GM18907 (cell line): ENCODE results near the gene TUNAR.

ENCODE experiments used
- ATAC-seq: cut with Tn5 transposase; IDR thresholded peaks from one replicate; pipeline ENCODE4 v1.9.1; 2021; ENCODE audit warnings: mild to moderate bottlenecking, moderate library complexity; ENCODE audit not compliant: unreplicated experiment

Gene TUNAR

DNA sequence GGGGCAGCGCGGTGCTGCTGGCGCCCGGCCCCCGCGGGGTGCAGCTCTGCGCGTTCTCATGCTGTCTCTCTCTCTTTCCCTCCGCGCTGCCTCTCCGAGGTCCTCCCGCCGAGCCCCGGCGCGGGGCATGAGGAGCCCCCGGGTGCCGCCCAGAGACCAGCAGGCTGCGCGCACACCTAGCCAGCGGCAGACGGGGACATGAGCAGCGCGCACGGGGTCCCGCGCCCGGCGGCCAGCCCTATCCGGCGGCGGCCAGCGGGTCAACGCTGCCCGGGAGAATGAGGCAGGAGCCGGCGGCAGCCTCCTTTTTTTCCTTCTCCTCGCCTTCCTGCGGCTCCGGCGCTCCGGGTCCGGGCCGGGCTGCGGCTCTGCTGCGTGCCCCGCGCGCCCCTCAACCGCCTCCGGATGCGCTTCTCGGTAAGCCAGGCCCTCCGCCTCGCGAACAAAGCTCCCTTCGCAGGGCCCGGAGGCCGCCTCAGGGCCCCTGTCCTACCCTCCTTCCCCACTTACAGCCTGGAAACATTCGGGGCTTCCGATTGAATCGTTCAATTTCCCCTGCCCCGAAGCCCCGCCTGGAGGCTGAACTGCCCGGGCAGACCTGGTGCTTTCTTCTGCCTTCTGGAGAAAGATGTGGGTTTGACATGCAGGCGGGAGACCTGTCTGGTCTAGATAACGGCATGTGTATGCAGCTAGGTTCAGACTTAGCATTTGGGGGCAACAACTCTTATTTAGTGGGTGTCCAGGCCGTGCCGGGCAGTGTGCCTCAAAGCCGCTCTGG is at the start of gene TUNAR:
TSS of gene TUNAR (plus strand) at position 72 of the 778 bp plus-strand sequence.
- no peak for ATAC-seq

DNA sequence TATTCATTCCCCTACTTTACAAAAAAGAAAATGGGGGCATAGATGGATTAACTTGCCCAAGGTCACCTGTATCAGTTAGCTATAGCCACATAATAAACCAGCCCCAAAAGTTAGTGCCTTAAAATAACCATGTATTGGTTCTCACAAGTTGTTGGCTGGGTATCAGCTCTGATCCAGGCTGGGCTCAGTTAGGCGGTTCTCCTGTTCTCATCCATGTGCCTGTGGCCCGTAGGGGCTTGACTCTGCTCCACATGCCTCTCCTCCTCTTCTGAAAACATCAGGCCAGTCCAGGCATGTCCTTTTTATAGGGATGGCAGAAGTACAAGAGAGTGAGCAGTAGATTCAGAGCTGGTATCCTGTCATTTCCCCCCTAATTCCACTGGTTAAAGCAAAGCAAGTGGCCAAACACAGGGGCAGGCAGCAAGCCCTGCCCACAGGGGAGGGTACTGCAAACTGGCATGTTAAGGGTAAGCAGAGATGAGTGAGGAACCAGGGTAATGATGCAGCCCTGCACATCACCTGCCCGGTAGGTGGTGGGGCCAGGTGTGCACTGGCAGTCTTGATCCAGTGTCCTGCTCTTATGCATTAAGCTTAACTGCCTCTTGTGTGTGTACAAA is 47.9 kb upstream of the TUNAR start:
- ATAC-seq = no peak

GRCh38 chr14:95829321-95829720 is 47.3 kb upstream of the TUNAR start:
- ATAC-seq = no peak

- ATAC-seq = no peak
Measured at GRCh38 chr14:95830386-95830785, 46.2 kb upstream of the TUNAR start.

DNA sequence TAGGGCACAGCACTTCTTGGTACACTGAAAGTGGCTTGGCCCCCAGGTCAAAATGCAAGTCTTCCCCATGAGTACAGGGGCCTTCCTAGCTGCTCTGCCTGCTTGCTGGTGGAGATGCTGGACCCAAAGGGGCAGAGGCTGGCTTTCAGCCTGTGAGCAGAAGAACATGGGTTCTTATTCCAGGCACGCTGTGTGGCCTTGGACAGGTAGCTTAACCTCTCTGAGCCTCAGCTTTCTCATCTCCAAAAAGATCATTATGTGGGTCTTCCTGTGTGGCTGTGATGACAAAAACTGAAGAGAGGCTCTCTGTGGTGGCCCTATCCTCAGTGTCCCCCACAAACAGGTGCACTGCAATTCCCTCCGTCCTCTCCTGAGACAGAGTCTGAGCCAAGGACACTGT is 45.6 kb upstream of the TUNAR start:
- ATAC-seq = no peak

DNA sequence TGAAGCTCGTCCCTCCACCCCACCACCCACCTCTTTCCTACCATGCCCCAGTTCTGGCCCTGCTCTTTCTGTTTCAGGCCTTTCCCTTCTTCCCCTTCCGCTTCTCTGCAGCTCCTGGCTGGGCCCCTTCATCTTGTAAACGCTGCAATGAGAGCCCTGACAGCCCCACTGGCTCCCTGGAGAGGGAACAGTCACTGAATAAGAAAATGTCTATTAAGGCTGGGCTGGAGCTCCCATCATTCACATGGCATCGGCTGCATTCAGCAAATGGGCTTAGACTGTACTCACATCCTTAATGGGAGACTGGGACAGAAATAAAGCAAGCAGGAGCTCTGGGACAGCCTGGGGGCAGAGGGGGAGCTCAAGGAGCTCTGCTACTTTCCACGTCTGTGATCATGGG is 45.2 kb upstream of the TUNAR start:
- no peak for ATAC-seq

GRCh38 chr14:95832012-95832411 is 44.6 kb upstream of the TUNAR start:
- ATAC-seq = no peak

GRCh38 chr14:95833429-95833828 is 43.2 kb upstream of the TUNAR start:
- no peak for ATAC-seq

DNA sequence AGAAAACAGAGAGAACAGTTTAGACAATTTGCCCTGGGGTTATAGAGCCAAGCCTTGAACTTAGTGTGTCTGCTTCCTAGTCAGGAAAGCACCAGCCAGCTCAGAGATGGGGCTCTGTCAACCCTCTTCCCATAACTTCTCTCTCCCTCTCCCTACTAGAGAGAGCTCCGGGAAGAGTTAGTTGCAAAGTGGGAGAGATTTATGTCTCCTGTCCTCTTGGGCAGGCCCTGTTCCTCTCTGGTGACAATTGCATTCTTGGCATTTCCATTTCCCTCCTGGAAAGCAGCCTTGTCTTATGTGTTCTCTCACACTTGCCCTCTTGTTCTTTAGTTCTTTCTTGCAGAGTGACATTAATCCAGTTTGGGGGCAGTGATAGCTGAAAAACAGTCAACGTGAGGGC is 42.1 kb upstream of the TUNAR start:
- no peak for ATAC-seq

GRCh38 chr14:95835121-95835730 is 41.4 kb upstream of the TUNAR start:
- ATAC-seq = no peak

DNA sequence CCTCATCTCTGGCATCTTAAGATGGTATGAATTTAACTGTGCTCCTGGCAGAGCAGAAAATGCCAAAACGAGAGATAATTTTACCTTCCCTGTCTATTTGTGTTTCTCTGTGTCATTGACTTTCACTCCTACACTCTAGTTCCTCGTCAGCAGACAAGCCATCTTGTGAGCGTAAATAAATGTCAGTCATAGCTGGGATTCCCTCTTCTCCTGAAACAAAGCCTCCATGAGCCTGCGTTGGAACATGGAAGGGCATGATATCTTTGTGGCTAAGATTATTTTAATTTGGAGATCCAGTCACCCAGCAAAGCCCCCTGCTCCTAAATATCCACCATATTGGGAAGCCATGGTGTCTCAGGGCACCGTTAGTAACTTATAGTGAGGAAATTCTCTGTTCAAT is 37.8 kb upstream of the TUNAR start:
- ATAC-seq = no peak

DNA sequence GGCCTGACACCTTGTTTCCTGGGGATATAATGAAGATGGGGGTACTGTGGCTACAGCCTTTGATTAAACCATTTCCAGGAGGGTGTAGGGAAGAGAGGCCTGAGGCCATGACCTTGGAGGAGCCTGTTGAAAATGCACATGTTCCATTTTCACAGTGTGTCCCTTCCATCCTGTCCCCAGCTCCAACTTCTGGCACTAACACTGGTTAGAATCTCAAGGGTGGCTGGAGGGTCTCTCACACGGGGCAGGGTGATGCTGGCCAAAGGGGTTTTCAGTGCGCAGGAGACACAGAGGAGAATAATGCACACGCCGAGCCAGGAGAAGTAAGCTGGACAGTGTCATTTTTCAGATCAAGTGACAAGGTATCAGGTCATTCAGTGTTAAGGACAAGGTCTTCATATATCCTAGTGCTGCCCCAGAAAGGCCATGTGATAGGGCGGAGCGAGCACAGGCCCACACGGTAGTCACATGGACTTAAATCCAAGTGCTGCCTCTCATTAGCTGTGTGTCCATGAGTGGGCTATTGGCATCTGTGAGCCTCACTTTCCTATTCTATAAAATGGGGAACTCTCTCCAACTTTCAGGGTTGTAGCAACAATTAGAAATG is 36.4 kb upstream of the TUNAR start:
- ATAC-seq = no peak

DNA sequence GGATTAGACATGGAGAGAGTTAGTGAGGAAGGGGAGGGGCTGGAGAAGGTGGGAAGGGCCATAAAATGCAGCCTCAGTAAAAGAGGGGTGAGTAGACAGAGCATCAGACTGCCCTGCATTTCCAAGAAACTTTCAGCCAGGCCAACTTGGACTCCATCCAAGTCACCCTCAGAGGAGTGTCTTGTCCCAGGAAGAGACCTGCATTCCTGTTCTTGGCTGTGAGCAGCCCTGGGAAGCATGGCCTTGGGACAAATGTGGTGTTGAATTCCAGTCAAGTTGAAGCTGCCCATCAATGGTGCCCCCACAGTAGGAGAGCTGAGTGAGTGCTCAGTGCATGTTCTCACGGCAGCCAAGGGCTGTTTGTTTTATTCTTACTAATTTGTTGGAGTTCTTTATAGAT is 35.0 kb upstream of the TUNAR start:
- no peak for ATAC-seq

- no peak for ATAC-seq
Measured at GRCh38 chr14:95849761-95850160, 26.9 kb upstream of the TUNAR start.

DNA sequence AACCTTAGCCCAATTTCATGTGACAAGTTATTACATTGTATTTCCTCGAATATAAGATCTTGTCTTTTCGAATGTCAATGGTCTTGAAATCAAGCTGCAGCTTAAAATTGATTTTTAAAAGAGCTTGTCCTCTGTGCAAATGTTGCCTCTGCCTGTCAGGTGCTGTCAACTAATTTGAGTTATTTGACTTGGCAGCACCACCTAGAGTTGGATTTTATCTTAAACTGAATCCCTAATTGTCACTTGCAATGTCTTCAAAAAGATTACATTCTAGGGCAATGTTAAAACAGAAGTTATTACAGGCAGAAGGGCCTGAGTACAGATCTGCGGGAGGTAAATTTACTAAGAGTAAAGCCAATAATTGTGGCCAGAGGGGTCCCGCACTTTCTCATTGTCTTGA is 26.2 kb upstream of the TUNAR start:
- ATAC-seq = no peak

DNA sequence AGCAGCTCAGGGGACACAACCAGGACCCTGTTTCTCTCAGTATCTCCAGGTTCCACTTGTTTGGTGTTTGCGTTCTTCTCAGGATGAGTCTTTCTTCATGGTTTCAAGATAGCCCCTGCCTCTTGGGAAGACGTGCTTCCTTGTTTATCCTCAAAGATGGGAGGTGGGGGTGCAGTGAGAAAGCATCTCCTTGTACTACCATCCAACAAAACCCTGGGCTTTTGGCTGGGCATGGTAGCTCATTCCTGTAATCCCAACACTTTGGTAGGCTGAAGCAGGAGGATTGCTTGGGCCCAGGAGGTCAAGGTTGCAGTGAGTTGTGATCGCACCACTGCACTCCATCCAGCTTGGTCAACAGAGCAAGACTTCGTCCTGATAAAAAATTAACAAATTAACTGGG is 21.0 kb upstream of the TUNAR start:
- no peak for ATAC-seq

DNA sequence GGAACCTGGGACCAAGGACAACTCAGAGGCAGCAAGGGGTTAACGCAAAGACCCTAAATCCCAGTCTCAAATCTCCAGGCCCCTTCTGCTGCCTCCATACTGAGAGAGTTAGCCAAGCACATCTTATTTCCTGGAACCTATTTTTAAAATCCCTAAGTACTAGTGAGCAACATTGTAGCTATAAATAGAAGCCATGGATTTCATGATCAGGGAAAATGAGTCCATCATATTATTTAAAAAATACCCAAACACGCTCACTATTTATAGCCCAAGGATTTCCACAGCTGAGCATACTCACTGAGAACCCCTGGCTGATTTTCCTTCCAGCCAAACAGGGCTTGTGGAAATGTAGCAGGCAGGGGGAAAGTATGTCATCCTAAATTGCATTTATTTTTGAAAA is 19.4 kb upstream of the TUNAR start:
- no peak for ATAC-seq

DNA sequence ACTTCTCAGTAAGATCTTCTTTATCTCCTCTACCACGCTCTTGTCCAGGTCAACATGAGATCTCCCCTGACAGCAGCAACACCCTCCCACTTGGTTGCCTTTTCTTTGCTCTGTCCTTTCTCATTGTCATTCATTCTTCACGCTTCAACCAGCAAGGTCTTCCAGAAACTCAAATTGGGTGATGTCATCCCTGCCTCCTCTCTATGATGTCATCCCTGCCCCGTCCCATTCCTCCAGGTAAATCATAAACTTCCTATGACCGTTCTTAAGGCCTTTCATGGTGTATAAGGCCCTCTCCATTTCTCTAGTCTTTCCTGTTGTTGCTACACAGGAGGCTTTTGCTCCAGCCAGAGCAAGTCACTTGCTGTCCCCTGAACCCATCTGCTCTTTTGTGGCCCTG is 17.7 kb upstream of the TUNAR start:
- ATAC-seq = no peak

DNA sequence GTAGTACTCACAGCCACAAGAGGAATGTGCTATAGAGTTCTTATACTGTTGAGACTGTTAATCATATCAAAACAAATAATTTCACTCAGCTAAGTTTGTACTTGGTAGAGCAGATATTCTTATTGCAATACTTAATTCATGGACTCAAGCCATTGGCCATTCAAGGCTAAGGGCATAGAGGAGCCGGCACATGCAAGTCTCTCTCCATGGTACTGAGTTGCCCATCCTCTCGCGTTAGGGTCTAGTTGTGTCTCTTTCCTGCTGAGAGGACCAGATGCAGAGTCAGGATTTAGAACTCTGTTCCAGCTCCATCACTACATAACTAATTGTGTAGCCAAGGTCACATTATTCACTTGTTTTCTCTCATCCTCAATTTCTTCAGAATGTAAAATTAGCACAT is 14.4 kb upstream of the TUNAR start:
- no peak for ATAC-seq

- no peak for ATAC-seq
Measured at GRCh38 chr14:95863295-95863694, 13.3 kb upstream of the TUNAR start.

DNA sequence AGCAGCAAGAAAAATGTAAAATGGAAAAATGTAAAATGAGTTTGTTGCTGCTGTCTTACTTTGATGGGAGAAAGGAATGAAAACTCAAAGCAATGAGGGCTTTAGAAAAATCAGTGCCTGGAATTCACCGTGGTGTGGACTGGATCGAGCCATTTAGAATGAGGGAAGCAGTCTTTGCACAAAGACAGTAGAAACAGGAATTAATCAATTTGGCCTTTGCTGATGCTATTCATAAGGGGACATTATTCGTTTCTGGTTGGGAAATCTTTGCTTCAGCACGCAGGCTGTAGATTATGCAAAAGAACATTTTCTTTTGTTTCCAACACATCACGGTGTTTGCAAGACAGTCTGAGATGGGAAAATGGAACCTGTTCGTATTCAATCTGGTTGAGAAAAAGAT is 6.9 kb upstream of the TUNAR start:
- ATAC-seq = no peak

- ATAC-seq = no peak
Measured at GRCh38 chr14:95870772-95871171, 5.9 kb upstream of the TUNAR start.
